ENCODE results near the gene MICAL2. TPM values are rescaled to one million over a fixed set of nuclear protein-coding genes. Genes with fewer than 3 reads are reported as not detected.

MICAL2 gene
- total RNA-seq, 8 experiments from 2014 or later: 0.71 to 33.6 (median 3.6) TPM

DNA sequence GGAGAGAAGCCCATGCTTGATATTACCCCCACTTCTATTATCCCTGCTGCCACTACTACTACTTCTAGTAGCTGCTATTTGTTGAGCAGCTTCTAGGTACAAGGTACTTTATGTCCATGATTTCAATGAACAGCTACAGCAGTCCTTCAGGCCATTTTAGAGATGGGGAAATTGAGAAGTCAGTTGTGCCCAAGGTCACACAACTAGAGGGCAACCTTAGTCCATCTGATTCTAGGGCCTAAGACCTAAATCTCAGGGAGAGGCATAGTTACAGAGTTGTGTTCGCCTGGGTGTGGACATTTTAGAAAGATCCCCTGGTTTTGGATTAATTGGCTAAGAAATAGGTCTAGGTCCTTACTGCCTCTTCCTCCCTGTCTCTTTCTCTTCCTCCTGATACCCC is 52.3 kb downstream of the MICAL2 start:
- Histone ChIP-seq H3K27ac (no peak overlapping the region), H3K4me3 (no peak overlapping the region), H3K4me1 (replicated peaks in 1 of 2) (peaks cover 3 to 10% of the 10 kb centered on the region in 2 donors)
- no peak for ATAC-seq (replicated peaks in 6 of 8)
- in situ Hi-C loops (cut with MboI; ENCODE audit: low pct_unique_long_range_greater_than_20kb in 2 of 9, low sequenced_read_pairs in 9 of 9, unreplicated experiment in 9 of 9): no loop called here
- WGBS, 10 experiments: 60 to 100% (median 86%) methylated on average over 1 of the region's 1 CpG; no CpG with 5 or more reads in 7 of the 10 experiments

DNA sequence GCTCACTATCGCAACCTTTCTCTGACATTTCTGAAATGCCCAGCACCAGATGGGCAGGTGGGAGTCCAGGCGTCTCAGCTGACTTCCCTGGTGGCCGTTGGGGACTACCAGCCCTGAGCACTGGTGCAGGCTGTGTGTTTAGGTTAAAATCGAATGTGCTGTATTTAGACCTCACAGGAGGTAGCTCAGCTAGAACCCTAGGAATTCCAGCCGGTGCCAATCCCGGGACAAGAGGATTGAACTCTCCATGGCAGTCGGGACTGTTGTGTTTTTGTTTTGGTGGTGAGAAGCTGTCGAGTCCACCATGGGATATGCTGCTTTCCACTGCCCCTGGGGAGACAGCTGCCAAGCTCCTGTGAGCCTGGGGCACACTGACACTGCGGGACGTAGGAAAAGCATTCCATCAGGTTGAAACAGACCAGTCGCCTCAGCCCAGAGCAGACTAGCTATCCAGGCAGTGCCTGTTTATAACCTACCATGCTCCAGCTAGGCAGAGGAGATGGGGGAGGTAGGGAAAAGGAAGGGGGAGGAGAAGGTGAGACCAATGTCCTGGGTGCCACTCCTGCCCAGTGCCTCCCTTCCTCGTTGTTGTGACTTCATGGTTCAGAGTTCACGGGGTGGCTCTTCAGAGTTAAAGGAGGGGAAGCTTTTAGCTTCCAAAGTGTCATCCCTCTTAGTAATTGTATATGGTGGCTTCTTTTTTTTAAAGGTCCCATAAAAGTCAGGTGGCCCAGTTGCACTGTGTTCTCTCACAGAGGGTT is 53.0 kb downstream of the MICAL2 start:
- Histone ChIP-seq H3K27ac (no peak overlapping the region), H3K4me3 (no peak overlapping the region), H3K4me1 (replicated peaks in 1 of 2) (peaks cover 3 to 10% of the 10 kb centered on the region in 2 donors)
- in situ Hi-C loops (cut with MboI; ENCODE audit: low pct_unique_long_range_greater_than_20kb in 2 of 9, low sequenced_read_pairs in 9 of 9, unreplicated experiment in 9 of 9): no loop called here
- no peak for ATAC-seq (replicated peaks in 6 of 8)
- 48 to 100% (median 82%) methylated on average over 1 to 7 of the region's 13 CpGs; no CpG with 5 or more reads in 2 of the 10 experiments for WGBS, 10 experiments

GRCh38 chr11:12164061-12165014 is 53.9 kb downstream of the MICAL2 start:
- no peak overlapping the region for H3K4me3 ChIP-seq
- H3K4me1 ChIP-seq (replicated peaks in 1 of 2): peaks cover 3 to 10% of the 10 kb centered on the region in 2 donors
- peak in 1 of 8 experiments; percentile 20 for ATAC-seq (replicated peaks in 6 of 8)
- no peak overlapping the region for H3K27ac ChIP-seq
- in situ Hi-C loops (cut with MboI; ENCODE audit: low pct_unique_long_range_greater_than_20kb in 2 of 9, low sequenced_read_pairs in 9 of 9, unreplicated experiment in 9 of 9): no loop called here
- 52 to 100% (median 63%) methylated on average over 1 to 4 of the region's 9 CpGs; no CpG with 5 or more reads in 2 of the 10 experiments for WGBS, 10 experiments

DNA sequence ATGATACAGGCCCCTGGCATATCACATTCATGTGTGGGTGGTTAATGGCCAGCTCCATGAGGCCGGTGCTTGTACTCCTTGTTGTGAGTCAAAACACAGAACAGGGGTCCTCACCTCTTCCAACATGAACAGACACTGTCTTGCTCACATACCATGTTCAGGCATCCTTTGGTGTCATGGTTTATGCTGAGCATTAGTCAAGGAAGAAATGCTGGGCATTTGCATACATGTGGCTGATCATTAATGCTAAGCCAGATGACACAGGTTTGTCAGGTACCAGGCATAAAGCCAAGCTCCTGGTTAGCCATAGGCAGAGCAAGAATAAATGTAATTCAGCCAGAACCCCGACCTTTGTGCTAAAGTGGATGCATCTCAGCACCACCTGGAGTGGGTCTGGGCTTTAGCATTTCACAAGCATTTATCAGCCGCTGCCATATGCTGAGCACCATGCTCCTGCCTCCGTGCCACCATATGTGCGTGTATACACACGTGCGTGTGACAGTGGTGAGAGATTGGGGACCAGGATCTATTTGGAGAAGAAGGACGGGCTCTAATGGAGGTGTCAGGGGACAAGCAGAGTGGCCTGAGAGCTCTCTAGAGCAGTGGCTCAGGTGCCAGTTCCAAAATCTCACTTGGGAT is 55.0 kb downstream of the MICAL2 start:
- WGBS, 10 experiments: 62 to 100% (median 76%) methylated on average over 1 to 7 of the region's 8 CpGs; no CpG with 5 or more reads in 1 of the 10 experiments
- in situ Hi-C loops (cut with MboI; ENCODE audit: low pct_unique_long_range_greater_than_20kb in 2 of 9, low sequenced_read_pairs in 9 of 9, unreplicated experiment in 9 of 9): no loop called here
- no peak overlapping the region for H3K4me3 ChIP-seq
- ATAC-seq (replicated peaks in 6 of 8): no peak
- H3K4me1 ChIP-seq (replicated peaks in 1 of 2): peaks cover 3 to 7% of the 10 kb centered on the region in 2 donors
- H3K27ac ChIP-seq: no peak overlapping the region

DNA sequence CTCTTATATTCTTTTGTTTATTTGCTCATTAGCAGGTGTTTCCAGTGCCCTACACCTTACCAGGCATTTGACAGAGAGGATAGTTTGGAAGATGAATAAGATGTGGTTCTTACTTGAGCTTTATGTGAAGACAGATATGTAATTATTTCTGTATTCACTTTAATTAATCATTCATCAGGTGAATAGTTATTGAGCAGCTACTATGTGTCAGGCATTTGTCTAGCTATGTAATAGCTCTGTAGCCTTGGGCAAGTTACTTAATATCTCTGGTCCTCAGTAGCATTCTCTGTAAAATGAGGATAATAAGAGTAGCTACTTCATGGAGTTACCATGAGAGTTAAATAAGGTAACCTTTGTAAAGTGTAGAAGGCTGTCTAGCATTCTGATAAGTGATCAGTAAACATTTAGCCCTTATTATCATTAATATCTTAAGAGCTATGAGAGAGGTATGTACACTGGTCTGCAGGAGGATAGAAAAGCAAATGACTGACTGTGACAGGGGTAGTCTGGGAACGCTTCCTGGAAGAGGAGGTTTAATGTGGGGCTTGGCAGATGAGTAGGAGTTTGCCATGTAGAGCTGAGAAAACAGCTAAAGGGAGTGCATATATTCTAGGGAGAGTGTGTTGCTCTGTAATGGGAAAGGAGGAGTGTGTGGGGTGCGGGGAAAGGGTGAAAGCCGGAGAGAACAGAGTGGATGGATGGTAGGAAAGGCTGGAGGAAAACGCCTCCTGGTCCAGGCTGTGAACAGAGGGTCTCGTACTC is 56.1 kb downstream of the MICAL2 start:
- H3K4me1 ChIP-seq (replicated peaks in 1 of 2): peaks cover 3 to 7% of the 10 kb centered on the region in 2 donors
- 80 to 96% (median 90%) methylated on average over 1 to 5 of the region's 5 CpGs; no CpG with 5 or more reads in 1 of the 10 experiments for WGBS, 10 experiments
- H3K4me3 ChIP-seq: no peak overlapping the region
- in situ Hi-C loops (cut with MboI; ENCODE audit: low pct_unique_long_range_greater_than_20kb in 2 of 9, low sequenced_read_pairs in 9 of 9, unreplicated experiment in 9 of 9): no loop called here
- no peak for ATAC-seq (replicated peaks in 6 of 8)
- H3K27ac ChIP-seq: no peak overlapping the region

DNA sequence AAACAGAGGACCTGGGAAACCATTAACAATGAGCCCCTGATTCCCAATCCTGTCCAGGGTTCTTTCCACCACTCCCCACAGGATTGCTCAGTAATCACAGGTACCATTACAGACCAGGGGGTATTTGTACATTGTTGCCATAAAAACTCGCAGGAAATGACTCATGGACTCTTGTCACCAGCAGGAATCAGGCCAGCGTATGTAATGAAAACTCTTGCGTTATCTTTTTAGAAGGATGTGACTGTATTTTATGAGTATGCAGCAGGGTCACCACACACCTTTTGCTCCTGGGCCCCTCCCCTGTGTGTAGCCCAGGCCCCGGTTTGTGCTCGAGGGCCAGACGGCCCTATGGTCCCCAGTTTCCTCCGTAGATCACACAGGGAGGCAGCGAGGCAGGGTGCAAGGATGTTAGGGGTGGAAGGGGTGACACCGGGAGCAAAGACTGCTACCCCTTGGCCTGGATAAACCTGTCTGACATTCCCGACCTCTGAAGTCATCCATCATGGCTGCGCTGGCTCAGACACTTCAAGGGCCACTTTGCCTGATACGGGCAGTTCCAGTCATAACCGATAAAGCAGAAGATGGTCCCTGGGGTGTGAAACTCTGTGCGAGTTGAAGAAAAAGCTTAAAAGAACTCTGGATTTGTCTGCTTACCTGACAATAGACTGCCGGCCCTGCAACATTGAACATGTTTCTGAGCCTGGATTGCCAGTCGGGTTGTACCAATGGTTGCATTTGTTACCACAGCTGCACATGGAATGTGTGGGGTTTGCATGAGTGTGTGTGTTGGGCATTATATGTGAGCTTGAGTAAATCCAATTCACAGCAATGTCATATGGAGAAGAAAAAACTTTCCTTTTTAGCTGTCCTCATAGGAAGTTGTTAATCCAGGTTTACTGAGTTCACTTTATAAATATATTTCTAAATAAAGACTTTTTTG is 56.9 kb downstream of the MICAL2 start:
- H3K27ac ChIP-seq: no peak overlapping the region
- H3K4me3 ChIP-seq: no peak overlapping the region
- in situ Hi-C loops (cut with MboI; ENCODE audit: low pct_unique_long_range_greater_than_20kb in 2 of 9, low sequenced_read_pairs in 9 of 9, unreplicated experiment in 9 of 9): no loop called here
- peaks cover 3 to 7% of the 10 kb centered on the region in 2 donors for H3K4me1 ChIP-seq (replicated peaks in 1 of 2)
- ATAC-seq (replicated peaks in 6 of 8): peak in 2 of 8 experiments; percentile 24 to 54
- 48 to 91% (median 76%) methylated on average over 2 to 6 of the region's 16 CpGs; no CpG with 5 or more reads in 1 of the 10 experiments for WGBS, 10 experiments

GRCh38 chr11:12168114-12168513 is 57.7 kb downstream of the MICAL2 start:
- H3K27ac ChIP-seq: no peak overlapping the region
- ATAC-seq (replicated peaks in 6 of 8): no peak
- WGBS, 10 experiments: 60 to 100% (median 100%) methylated on average over 1 to 2 of the region's 3 CpGs; no CpG with 5 or more reads in 3 of the 10 experiments

GRCh38 chr11:12169822-12170221 is 59.4 kb downstream of the MICAL2 start:
- in situ Hi-C loops (cut with MboI; ENCODE audit: low pct_unique_long_range_greater_than_20kb in 2 of 9, low sequenced_read_pairs in 9 of 9, unreplicated experiment in 9 of 9): no loop called here
- ATAC-seq (replicated peaks in 6 of 8): no peak
- 83 to 100% (median 92%) methylated on average over 1 to 2 of the region's 3 CpGs; no CpG with 5 or more reads in 6 of the 10 experiments for WGBS, 10 experiments
- no peaks in the 10 kb centered on the region for H3K4me1 ChIP-seq (replicated peaks in 1 of 2)
- no peak overlapping the region for H3K27ac ChIP-seq
- H3K4me3 ChIP-seq: no peak overlapping the region

More at GRCh38 chr11:12168114-12168513, 57.7 kb downstream of the MICAL2 start:
- Histone ChIP-seq H3K4me1 (replicated peaks in 1 of 2) (peaks cover 3 to 7% of the 10 kb centered on the region in 2 donors), H3K4me3 (no peak overlapping the region)
- in situ Hi-C loops (cut with MboI; ENCODE audit: low pct_unique_long_range_greater_than_20kb in 2 of 9, low sequenced_read_pairs in 9 of 9, unreplicated experiment in 9 of 9): no loop called here

- no peak overlapping the region for H3K27ac ChIP-seq
- in situ Hi-C loops (cut with MboI; ENCODE audit: low pct_unique_long_range_greater_than_20kb in 2 of 9, low sequenced_read_pairs in 9 of 9, unreplicated experiment in 9 of 9): no loop called here
- H3K4me3 ChIP-seq: no peak overlapping the region
- no peaks in the 10 kb centered on the region for H3K4me1 ChIP-seq (replicated peaks in 1 of 2)
- 0 to 100% (median 86%) methylated on average over 1 to 3 of the region's 3 CpGs; no CpG with 5 or more reads in 6 of the 10 experiments for WGBS, 10 experiments
- no peak for ATAC-seq (replicated peaks in 6 of 8)
These were observed 60.1 kb downstream of the MICAL2 start for GRCh38 chr11:12170501-12170900.

GRCh38 chr11:12170984-12171383 is 60.6 kb downstream of the MICAL2 start:
- in situ Hi-C loops (cut with MboI; ENCODE audit: low pct_unique_long_range_greater_than_20kb in 2 of 9, low sequenced_read_pairs in 9 of 9, unreplicated experiment in 9 of 9): no loop called here

GRCh38 chr11:12171921-12172320 is 61.5 kb downstream of the MICAL2 start:
- H3K4me1 ChIP-seq (replicated peaks in 1 of 2): no peaks in the 10 kb centered on the region

More at GRCh38 chr11:12170984-12171383, 60.6 kb downstream of the MICAL2 start:
- Histone ChIP-seq H3K4me3 (no peak overlapping the region), H3K27ac (no peak overlapping the region), H3K4me1 (replicated peaks in 1 of 2) (no peaks in the 10 kb centered on the region)
- WGBS, 10 experiments: 0 to 67% (median 9%) methylated on average over 1 to 5 of the region's 5 CpGs; no CpG with 5 or more reads in 5 of the 10 experiments
- ATAC-seq (replicated peaks in 6 of 8): peak in 3 of 8 experiments; percentile 19 to 95 (median 85)

More at GRCh38 chr11:12171921-12172320, 61.5 kb downstream of the MICAL2 start:
- in situ Hi-C loops (cut with MboI; ENCODE audit: low pct_unique_long_range_greater_than_20kb in 2 of 9, low sequenced_read_pairs in 9 of 9, unreplicated experiment in 9 of 9): no loop called here
- WGBS, 10 experiments: 86 to 100% (median 100%) methylated on average over 1 to 3 of the region's 3 CpGs; no CpG with 5 or more reads in 2 of the 10 experiments
- ATAC-seq (replicated peaks in 6 of 8): no peak
- H3K27ac ChIP-seq: no peak overlapping the region
- no peak overlapping the region for H3K4me3 ChIP-seq

Data from motor neuron (in vitro differentiated cells).